GM12878 (cell line): ENCODE measurements around the gene PHAF1. TPM values are rescaled to one million over a fixed set of nuclear protein-coding genes. Genes with fewer than 3 reads are reported as not detected.

ENCODE experiments used
- ATF7 ChIP-seq: fragments of 450-650 bp; IDR thresholded peaks from 2 replicates; pipeline ENCODE4 v1.6.1; 2016; ENCODE audit warnings: low read depth, mild to moderate bottlenecking
- CEBPZ ChIP-seq: fragments of 150-350 bp; IDR thresholded peaks from 2 replicates; pipeline ENCODE4 v1.6.1; 2016; ENCODE audit warnings: low read depth, low read length
- EGR1 ChIP-seq, 2 experiments: IDR thresholded peaks; 1 replicate in 1 of 2; 2 replicates in 1 of 2; pipeline ENCODE4 v1.6.1; 2011 to 2012; ENCODE audit warnings: low read depth in 2 of 2, low read length in 2 of 2, borderline replicate concordance in 1 of 2, mild to moderate bottlenecking in 1 of 2, moderate library complexity in 1 of 2
- EP300 ChIP-seq, 2 experiments: fragments of 150-350 bp in 1 of 2; IDR thresholded peaks; 2 replicates each; pipeline ENCODE4 v1.6.1; 2011 to 2012; ENCODE audit warnings: low read depth in 2 of 2, low read length in 2 of 2, borderline replicate concordance in 1 of 2, improper control_type of control experiment in 1 of 2, inconsistent platforms in 1 of 2; ENCODE audit not compliant: control insufficient read depth in 1 of 2
- GATAD2B ChIP-seq: fragments of 450-650 bp; conservative IDR thresholded peaks from 2 replicates; pipeline ENCODE4 v1.6.1; 2017; ENCODE audit warnings: low read depth, mild to moderate bottlenecking, moderate library complexity
- NKRF ChIP-seq: fragments of 450-650 bp; conservative IDR thresholded peaks from 2 replicates; pipeline ENCODE4 v1.6.1; 2017; ENCODE audit warnings: mild to moderate bottlenecking, moderate library complexity
- NR2C1 ChIP-seq: fragments of 450-650 bp; IDR thresholded peaks from 2 replicates; pipeline ENCODE4 v1.6.1; 2017; ENCODE audit warnings: antibody characterized with exemption, mild to moderate bottlenecking, moderate library complexity
- NRF1 ChIP-seq: conservative IDR thresholded peaks from 2 replicates; pipeline ENCODE4 v1.6.1; 2011; ENCODE audit warnings: mild to moderate bottlenecking, low read depth, low read length, improper control_type of control experiment
- POU2F2 ChIP-seq: IDR thresholded peaks from 3 replicates; pipeline ENCODE4 v1.6.1; 2011; ENCODE audit warnings: low read depth, mild to moderate bottlenecking, low read length, borderline replicate concordance
- RBBP5 ChIP-seq: fragments of 200-600 bp; sonication (generic); conservative IDR thresholded peaks from 2 replicates; pipeline ENCODE4 v1.6.1; 2016
- RCOR1 ChIP-seq: conservative IDR thresholded peaks from 2 replicates; pipeline ENCODE4 v1.6.1; 2012; ENCODE audit warnings: low read depth, low read length, improper control_type of control experiment
- RELB ChIP-seq: fragments of 450-650 bp; IDR thresholded peaks from 2 replicates; pipeline ENCODE4 v1.6.1; 2017; ENCODE audit warnings: low read depth, mild to moderate bottlenecking, moderate library complexity
- RUNX3 ChIP-seq: IDR thresholded peaks from 2 replicates; pipeline ENCODE4 v1.6.1; 2012; ENCODE audit warnings: low read length, inconsistent platforms
- SP1 ChIP-seq: IDR thresholded peaks from one replicate; pipeline ENCODE4 v1.6.1; 2011; ENCODE audit warnings: low read depth, low read length
- SREBF2 ChIP-seq: IDR thresholded peaks from 2 replicates; pipeline ENCODE4 v1.6.1; 2012; ENCODE audit warnings: mild to moderate bottlenecking, low read length
- SRF ChIP-seq, 2 experiments: IDR thresholded peaks; 2 replicates each; pipeline ENCODE4 v1.6.1; 2011; ENCODE audit warnings: low read depth in 2 of 2, low read length in 2 of 2, mild to moderate bottlenecking in 1 of 2, moderate library complexity in 1 of 2
- TARDBP ChIP-seq: IDR thresholded peaks from 2 replicates; pipeline ENCODE4 v1.6.1; 2016; ENCODE audit warnings: borderline replicate concordance
- ZBED1 ChIP-seq: IDR thresholded peaks from 2 replicates; pipeline ENCODE4 v1.6.1; 2016; ENCODE audit warnings: borderline replicate concordance
- ZBTB4 ChIP-seq: fragments of 450-650 bp; formaldehyde crosslinking; IDR thresholded peaks from 2 replicates; pipeline ENCODE4 v1.4.0; 2022; ENCODE audit warnings: mild to moderate bottlenecking, moderate library complexity
- ZNF207 ChIP-seq: fragments of 450-650 bp; IDR thresholded peaks from 2 replicates; pipeline ENCODE4 v1.6.1; 2014; ENCODE audit warnings: antibody characterized with exemption, mild to moderate bottlenecking, borderline replicate concordance
- polyA plus RNA-seq, 11 experiments: library from polyadenylated mRNA; depleted of rRNA in 4 of 11; unstranded in 6 of 11; stranded (reverse) in 5 of 11; fragments of >200 nt; fragmentation: Nextera tagmentation in 4 of 11; fragmentation: Illumina TruSeq in 1 of 11; extraction: Ambion mirVana in 4 of 11; extraction: Trizol in 1 of 11; gene quantifications; 1 replicate in 1 of 11; 2 replicates in 10 of 11; pipeline versions ENCODE4 v1.2.1 to v1.2.3, GENCODE V29; 2011 to 2016; ENCODE audit warnings: inconsistent platforms in 2 of 11, missing spikeins in 2 of 11, low read depth in 1 of 11
- total RNA-seq, 4 experiments: library from RNA; depleted of rRNA in 3 of 4; stranded (reverse); fragments of >200 nt in 3 of 4; fragmentation: Illumina TruSeq in 1 of 4; extraction: Trizol in 1 of 4; gene quantifications; 2 replicates each; pipeline versions ENCODE4 v1.2.1 to v1.2.3, GENCODE V29; 2013 to 2021

PHAF1 gene
- total and polyA plus RNA-seq, 10 of the 15 experiments (the other 5 are each of a cell fraction or from before 2014, with no cell fraction given): 4.5 to 20.9 (median 14.9) TPM

- TF ChIP-seq CEBPZ (no peak), ZBED1 (no peak), NKRF (peak; percentile 65), NR2C1 (no peak), TARDBP (no peak), EP300 (IDR thresholded peaks at IDR 0.05; ENCODE audit: borderline replicate concordance in 1 of 2, control insufficient read depth in 1 of 2, low read depth in 2 of 2, low read length in 2 of 2) (no peak), EGR1 (IDR thresholded peaks at IDR 0.05; ENCODE audit: borderline replicate concordance in 1 of 2, low read depth in 2 of 2, low read length in 2 of 2) (0 out of 3 replicates have a peak, but pooled peaks of 1 of the 2 experiments have one; percentile 5), GATAD2B (peak; percentile 22), ATF7 (no peak), RBBP5 (no peak), SRF (IDR thresholded peaks at IDR 0.05; ENCODE audit: low read depth in 2 of 2, low read length in 2 of 2) (0 out of 4 replicates have a peak, but pooled peaks of 1 of the 2 experiments have one; percentile 7), SP1 (peak; percentile 53), SREBF2 (no peak), NRF1 (peak; percentile 64), ZNF207 (no peak), ZBTB4 (CRISPR knock-in tag) (no peak), RUNX3 (no peak), POU2F2 (no peak), RCOR1 (no peak), RELB (no peak)
These were observed at the start of gene PHAF1 (continued) for GRCh38 chr16:67109407-67110135.
